ENCODE measurements around the gene CEACAM16.

Gene CEACAM16

GRCh38 chr19:44701228-44701627 is 2.3 kb downstream of the CEACAM16 start:
- in situ Hi-C loops (cut with HindIII; ENCODE audit: low pct_ligation_motif_present, low sequenced_read_pairs), result no loop called here
- Histone ChIP-seq H3K27ac (no peak overlapping the region), H3K4me3 (ENCODE audit: low read depth, low read length) (no peak overlapping the region), H3K27me3 (replicated peaks) (no peaks in the 10 kb centered on the region), H3K36me3 (replicated peaks) (no peaks in the 10 kb centered on the region)
- no peak for TF ChIP-seq CTCF (IDR thresholded peaks at IDR 0.05; ENCODE audit: low read depth, low read length, missing control alignments)
- DNase-seq, result no peak

- Histone ChIP-seq H3K4me3 (ENCODE audit: low read depth, low read length) (no peak overlapping the region), H3K27ac (no peak overlapping the region), H3K27me3 (replicated peaks) (no peaks in the 10 kb centered on the region), H3K36me3 (replicated peaks) (no peaks in the 10 kb centered on the region)
- in situ Hi-C loops (cut with HindIII; ENCODE audit: low pct_ligation_motif_present, low sequenced_read_pairs), result no loop called here
- DNase-seq, result no peak
- TF ChIP-seq CTCF (IDR thresholded peaks at IDR 0.05; ENCODE audit: low read depth, low read length, missing control alignments), result no peak
Measured at GRCh38 chr19:44702551-44703176, 3.7 kb downstream of the CEACAM16 start.

DNA sequence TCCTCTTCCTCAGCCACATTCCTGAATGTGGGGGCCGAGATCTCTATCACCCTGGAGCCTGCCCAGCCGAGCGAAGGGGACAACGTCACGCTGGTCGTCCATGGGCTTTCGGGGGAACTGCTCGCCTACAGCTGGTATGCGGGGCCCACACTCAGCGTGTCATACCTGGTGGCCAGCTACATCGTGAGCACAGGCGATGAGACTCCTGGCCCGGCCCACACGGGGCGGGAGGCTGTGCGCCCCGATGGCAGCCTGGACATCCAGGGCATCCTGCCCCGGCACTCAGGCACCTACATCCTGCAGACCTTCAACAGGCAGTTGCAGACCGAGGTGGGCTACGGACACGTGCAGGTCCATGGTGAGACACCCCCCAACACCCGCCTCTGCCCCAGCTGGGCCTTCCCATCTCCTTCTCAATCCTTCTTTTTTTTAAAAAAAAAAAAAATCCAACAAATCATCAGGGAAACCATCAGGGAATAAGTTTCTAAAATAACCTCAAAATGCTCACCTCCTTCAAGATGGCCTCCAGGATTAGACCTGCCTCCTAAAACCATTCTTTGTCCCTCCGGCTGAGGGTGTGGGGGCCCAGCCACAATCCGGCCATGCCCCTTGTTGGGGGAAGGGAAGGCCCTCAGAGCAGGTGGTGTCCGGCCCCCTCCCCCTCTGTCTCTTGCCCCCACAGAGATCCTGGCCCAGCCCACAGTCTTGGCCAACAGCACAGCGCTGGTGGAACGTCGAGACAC is 4.6 kb downstream of the CEACAM16 start:
- H3K27me3 ChIP-seq (replicated peaks), result no peaks in the 10 kb centered on the region
- H3K36me3 ChIP-seq (replicated peaks), result no peaks in the 10 kb centered on the region
- in situ Hi-C loops (cut with HindIII; ENCODE audit: low pct_ligation_motif_present, low sequenced_read_pairs), result no loop called here
- no peak for TF ChIP-seq CTCF (IDR thresholded peaks at IDR 0.05; ENCODE audit: low read depth, low read length, missing control alignments)
- no peak overlapping the region for H3K4me3 ChIP-seq (ENCODE audit: low read depth, low read length)
- H3K27ac ChIP-seq, result no peak overlapping the region
- no peak for DNase-seq

GRCh38 chr19:44704982-44705381 is 6.0 kb downstream of the CEACAM16 start:
- DNase-seq, result no peak
- H3K27me3 ChIP-seq (replicated peaks), result no peaks in the 10 kb centered on the region
- no peak overlapping the region for H3K27ac ChIP-seq
- no peak for TF ChIP-seq CTCF (IDR thresholded peaks at IDR 0.05; ENCODE audit: low read depth, low read length, missing control alignments)
- H3K36me3 ChIP-seq (replicated peaks), result no peaks in the 10 kb centered on the region
- in situ Hi-C loops (cut with HindIII; ENCODE audit: low pct_ligation_motif_present, low sequenced_read_pairs), result no loop called here
- no peak overlapping the region for H3K4me3 ChIP-seq (ENCODE audit: low read depth, low read length)

DNA sequence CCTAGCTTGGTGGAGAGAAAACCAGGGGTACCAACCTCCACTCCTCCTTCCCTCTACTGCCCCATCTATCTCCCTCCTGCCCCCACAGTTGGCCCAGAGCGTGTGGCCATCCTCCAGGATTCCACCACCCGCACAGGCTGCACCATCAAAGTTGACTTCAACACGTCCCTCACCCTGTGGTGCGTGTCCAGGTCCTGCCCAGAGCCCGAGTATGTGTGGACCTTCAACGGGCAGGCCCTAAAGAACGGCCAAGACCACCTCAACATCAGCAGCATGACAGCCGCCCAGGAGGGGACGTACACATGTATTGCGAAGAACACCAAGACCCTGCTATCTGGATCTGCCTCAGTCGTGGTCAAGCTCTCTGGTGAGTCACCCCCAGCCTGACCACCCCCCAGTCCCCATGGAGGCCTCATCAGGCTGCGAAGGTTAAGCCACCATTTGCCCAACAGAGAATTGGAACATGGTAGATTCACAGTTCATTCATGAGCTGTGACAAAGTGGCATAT is 6.6 kb downstream of the CEACAM16 start:
- no peak overlapping the region for H3K4me3 ChIP-seq (ENCODE audit: low read depth, low read length)
- no peak overlapping the region for H3K27ac ChIP-seq
- no peak for TF ChIP-seq CTCF (IDR thresholded peaks at IDR 0.05; ENCODE audit: low read depth, low read length, missing control alignments)
- no peak for DNase-seq
- H3K36me3 ChIP-seq (replicated peaks), result no peaks in the 10 kb centered on the region
- no peaks in the 10 kb centered on the region for H3K27me3 ChIP-seq (replicated peaks)
- in situ Hi-C loops (cut with HindIII; ENCODE audit: low pct_ligation_motif_present, low sequenced_read_pairs), result no loop called here

Measured in brain microvascular endothelial cell (primary cell).